Measurements from ENCODE around the gene CARD19. TPM values are rescaled to one million over a fixed set of nuclear protein-coding genes. Genes with fewer than 3 reads are reported as not detected.

Gene CARD19
- total and polyA plus RNA-seq, 9 of the 15 experiments (the other 6 are each of a cell fraction or from before 2014, with no cell fraction given) = 0.90 to 34.9 (median 14.6) TPM

DNA sequence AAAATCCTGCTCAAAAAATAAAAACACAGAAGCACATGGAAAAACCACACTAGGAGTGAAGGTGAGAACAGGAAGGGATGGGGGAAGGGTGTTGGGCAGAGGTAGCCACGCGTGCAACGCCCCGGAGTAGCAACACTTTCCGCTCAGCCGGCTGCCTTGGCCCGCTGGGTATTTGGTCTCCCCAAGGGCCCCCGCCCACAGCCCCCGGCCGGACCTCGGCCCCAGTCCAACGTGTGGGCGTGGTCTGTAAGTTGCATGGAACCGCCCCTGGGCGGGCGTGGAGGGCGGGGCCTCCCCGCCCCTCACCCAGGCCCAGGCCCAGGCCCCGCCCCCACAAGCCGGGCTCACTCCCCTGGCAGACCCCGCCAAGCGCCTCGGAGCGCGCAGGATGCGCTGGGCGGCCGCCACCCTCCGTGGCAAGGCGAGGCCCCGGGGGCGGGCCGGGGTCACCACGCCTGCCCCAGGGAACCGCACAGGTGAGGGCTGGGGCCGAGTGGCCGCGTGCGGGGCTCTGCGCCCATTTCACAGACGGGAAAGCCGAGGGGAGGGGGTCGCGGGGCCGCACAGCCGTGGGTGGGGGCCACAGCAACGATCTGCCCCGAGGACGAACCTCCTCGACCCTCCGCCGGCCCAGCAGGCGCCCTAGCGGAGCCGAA lies 37.5 kb upstream of the CARD19 start, which contains the start of gene SUSD3 (continued):
- TF ChIP-seq RERE (CRISPR knock-in tag; IDR thresholded peaks at IDR 0.05; ENCODE audit: borderline replicate concordance) = no peak
- no peak for TF ChIP-seq ILF3 (IDR thresholded peaks at IDR 0.05; ENCODE audit: borderline replicate concordance)
- TF ChIP-seq L3MBTL2 (IDR thresholded peaks at IDR 0.05) = peak; percentile 64
- 0 out of 2 replicates have a peak, but pooled peaks have one; percentile 27 for TF ChIP-seq ZNF12 (CRISPR knock-in tag; IDR thresholded peaks at IDR 0.05)
- TF ChIP-seq NCOR1 (IDR thresholded peaks at IDR 0.05) = no peak
- no peak for TF ChIP-seq CREB1 (IDR thresholded peaks at IDR 0.05)
- TF ChIP-seq CREB1 (CRISPR knock-in tag; IDR thresholded peaks at IDR 0.05) = no peak
- no peak for TF ChIP-seq ZNF384 (IDR thresholded peaks at IDR 0.05; ENCODE audit: low read depth, low read length)
- TF ChIP-seq ZNF75A (CRISPR knock-in tag; IDR thresholded peaks at IDR 0.05) = no peak
- TF ChIP-seq, protein P1, sequence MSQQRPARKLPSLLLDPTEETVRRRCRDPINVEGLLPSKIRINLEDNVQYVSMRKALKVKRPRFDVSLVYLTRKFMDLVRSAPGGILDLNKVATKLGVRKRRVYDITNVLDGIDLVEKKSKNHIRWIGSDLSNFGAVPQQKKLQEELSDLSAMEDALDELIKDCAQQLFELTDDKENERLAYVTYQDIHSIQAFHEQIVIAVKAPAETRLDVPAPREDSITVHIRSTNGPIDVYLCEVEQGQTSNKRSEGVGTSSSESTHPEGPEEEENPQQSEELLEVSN (IDR thresholded peaks at IDR 0.05; ENCODE audit: borderline replicate concordance in 1 of 2, extremely low read depth in 1 of 2, insufficient read depth in 1 of 2, insufficient read length in 1 of 2, low read depth in 1 of 2, low read length in 1 of 2, poor library complexity in 1 of 2, severe bottlenecking in 1 of 2) = peak in 1 of 2 experiments; percentile 30
- TF ChIP-seq KLF13 (tag; IDR thresholded peaks at IDR 0.05; ENCODE audit: borderline replicate concordance, low read depth) = peak; percentile 20; the same call in 1 of the 2 replicates
- TF ChIP-seq POLR2AphosphoS5 (IDR thresholded peaks at IDR 0.05; ENCODE audit: control insufficient read depth, insufficient read depth, low read depth, low read length) = no peak
- TF ChIP-seq, protein P2, sequence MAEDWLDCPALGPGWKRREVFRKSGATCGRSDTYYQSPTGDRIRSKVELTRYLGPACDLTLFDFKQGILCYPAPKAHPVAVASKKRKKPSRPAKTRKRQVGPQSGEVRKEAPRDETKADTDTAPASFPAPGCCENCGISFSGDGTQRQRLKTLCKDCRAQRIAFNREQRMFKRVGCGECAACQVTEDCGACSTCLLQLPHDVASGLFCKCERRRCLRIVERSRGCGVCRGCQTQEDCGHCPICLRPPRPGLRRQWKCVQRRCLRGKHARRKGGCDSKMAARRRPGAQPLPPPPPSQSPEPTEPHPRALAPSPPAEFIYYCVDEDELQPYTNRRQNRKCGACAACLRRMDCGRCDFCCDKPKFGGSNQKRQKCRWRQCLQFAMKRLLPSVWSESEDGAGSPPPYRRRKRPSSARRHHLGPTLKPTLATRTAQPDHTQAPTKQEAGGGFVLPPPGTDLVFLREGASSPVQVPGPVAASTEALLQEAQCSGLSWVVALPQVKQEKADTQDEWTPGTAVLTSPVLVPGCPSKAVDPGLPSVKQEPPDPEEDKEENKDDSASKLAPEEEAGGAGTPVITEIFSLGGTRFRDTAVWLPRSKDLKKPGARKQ (CRISPR knock-in tag; IDR thresholded peaks at IDR 0.05) = no peak
- 0 out of 2 replicates have a peak, but pooled peaks have one; percentile 54 for TF ChIP-seq ZNF589 (CRISPR knock-in tag; IDR thresholded peaks at IDR 0.05; ENCODE audit: low read depth)
- no peak for TF ChIP-seq TAF7 (tag; IDR thresholded peaks at IDR 0.05)
- TF ChIP-seq ELF4 (CRISPR knock-in tag; IDR thresholded peaks at IDR 0.05) = no peak
- TF ChIP-seq CEBPB (tag; IDR thresholded peaks at IDR 0.05) = no peak
- TF ChIP-seq CBX2 (IDR thresholded peaks at IDR 0.05; ENCODE audit: insufficient read depth, low read length, poor library complexity, severe bottlenecking) = no peak
- TF ChIP-seq MEF2D (tag; conservative IDR thresholded peaks at IDR 0.05; ENCODE audit: low read depth) = no peak
- TF ChIP-seq ZNF311 (CRISPR knock-in tag; IDR thresholded peaks at IDR 0.05) = no peak

All from K562 (cell line).